Measurements from ENCODE around the gene CCDC172.

DNA sequence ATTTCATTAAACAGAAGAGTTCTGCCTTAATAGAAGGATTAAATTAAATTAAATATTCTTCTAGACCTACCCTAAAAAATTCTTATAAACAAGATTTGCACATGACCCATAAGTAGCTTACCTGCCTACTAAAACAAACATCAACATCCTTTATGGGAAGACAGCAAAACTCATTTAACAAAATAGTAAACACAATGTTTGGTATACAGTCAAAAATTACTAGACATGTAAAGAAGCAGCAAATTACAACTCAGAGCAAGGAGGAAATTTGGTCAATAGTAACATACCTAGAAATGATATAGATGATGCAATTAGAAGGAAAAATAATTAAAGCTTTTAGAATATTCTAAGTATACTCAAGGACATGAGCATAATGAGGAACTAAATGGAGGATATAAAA, 27.9 kb downstream of the CCDC172 start:
- TF ChIP-seq CTCF (conservative IDR thresholded peaks at IDR 0.05) (no peak), EZH2 (IDR thresholded peaks at IDR 0.05; ENCODE audit: low read depth) (no peak)

Measured in PC-9 (cell line).